ENCODE results near the gene TIMM17B.
"Not testable (repeated sequence)": the region's sequence is repeated elsewhere in the genome, so short reads cannot be mapped to it uniquely, and the experiment has no call there.

Gene TIMM17B

GRCh38 chrX:48897157-48897624, 377 bp downstream of the TIMM17B start:
- in situ Hi-C loops (cut with HindIII; ENCODE audit: low sequenced_read_pairs), result no loop called here

- in situ Hi-C loops (cut with HindIII; ENCODE audit: low sequenced_read_pairs), result no loop called here
Measured at GRCh38 chrX:48896611-48897011, 957 bp downstream of the TIMM17B start.

GRCh38 chrX:48894891-48895290, 2.7 kb downstream of the TIMM17B start:
- in situ Hi-C loops (cut with HindIII; ENCODE audit: low sequenced_read_pairs), result no loop called here

GRCh38 chrX:48893556-48894348, 3.8 kb downstream of the TIMM17B start:
- in situ Hi-C loops (cut with HindIII; ENCODE audit: low sequenced_read_pairs), result no loop called here

- in situ Hi-C loops (cut with HindIII; ENCODE audit: low sequenced_read_pairs), result no loop called here
Measured at GRCh38 chrX:48892896-48893295, 4.7 kb downstream of the TIMM17B start.

GRCh38 chrX:48891402-48892288, 5.9 kb downstream of the TIMM17B start:
- in situ Hi-C loops (cut with HindIII; ENCODE audit: low sequenced_read_pairs), result no loop called here

DNA sequence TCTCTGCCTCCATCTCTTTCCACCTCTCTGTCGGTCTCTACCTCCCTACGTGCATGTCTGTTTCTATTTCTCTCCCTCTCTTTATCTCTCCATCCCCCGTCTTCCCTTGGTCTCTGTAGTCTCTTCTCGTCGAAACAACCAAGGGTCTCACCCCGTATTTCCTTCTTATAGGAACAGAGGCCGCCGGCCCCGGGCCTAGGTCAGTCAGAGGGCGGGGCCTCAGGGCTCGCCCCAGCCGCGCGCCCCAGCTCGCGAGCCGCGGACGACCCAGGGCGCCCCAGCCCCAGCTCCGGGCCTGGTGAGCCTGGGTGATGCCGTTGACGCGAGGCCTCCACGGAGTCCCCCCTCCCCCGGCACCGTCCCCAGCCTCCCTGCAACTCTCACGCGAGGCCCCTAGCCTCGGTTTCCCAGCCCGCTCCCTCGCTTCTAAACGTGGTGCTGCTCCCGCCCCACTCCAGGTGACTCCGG, 6.6 kb downstream of the TIMM17B start:
- in situ Hi-C loops (cut with HindIII; ENCODE audit: low sequenced_read_pairs), result no loop called here

GRCh38 chrX:48890296-48890925, 7.2 kb downstream of the TIMM17B start:
- in situ Hi-C loops (cut with HindIII; ENCODE audit: low sequenced_read_pairs), result no loop called here

- in situ Hi-C loops (cut with HindIII; ENCODE audit: low sequenced_read_pairs), result not testable (repeated sequence)
Measured at GRCh38 chrX:48886586-48886985, 11.0 kb downstream of the TIMM17B start.

DNA sequence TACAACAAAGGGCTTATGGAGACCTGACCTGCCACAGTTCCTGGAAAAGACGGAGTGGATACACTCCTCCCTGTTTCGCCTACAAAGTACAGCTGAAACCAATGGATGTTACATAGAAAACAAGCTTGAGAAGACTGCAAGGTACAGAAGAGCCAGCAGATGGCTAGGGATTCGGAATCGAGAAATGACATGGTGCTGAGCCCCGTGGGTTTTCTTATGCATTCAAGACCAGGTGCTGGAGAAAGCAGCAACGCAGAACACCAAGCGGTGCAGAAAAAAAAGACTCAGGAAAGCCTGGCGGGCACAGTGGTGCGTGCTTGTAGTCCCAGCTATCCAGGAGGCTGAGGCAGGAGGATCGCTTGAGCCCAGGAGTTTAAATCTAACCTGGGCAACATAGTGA, 13.8 kb downstream of the TIMM17B start:
- in situ Hi-C loops (cut with HindIII; ENCODE audit: low sequenced_read_pairs), result no loop called here

GRCh38 chrX:48876944-48877343, 20.6 kb downstream of the TIMM17B start:
- in situ Hi-C loops (cut with HindIII; ENCODE audit: low sequenced_read_pairs), result not testable (repeated sequence)

DNA sequence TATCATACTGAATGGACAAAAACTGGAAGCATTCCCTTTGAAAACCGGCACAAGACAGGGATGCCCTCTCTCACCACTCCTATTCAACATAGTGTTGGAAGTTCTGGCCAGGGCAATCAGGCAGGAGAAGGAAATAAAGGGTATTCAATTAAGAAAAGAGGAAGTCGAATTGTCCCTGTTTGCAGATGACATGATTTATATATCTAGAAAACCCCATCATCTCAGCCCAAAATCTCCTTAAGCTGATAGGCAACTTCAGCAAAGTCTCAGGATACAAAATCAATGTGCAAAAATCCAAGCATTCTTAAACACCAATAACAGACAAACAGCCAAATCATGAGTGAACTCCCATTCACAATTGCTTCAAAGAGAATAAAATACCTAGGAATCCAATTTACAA, 25.6 kb downstream of the TIMM17B start:
- in situ Hi-C loops (cut with HindIII; ENCODE audit: low sequenced_read_pairs), result not testable (repeated sequence)

DNA sequence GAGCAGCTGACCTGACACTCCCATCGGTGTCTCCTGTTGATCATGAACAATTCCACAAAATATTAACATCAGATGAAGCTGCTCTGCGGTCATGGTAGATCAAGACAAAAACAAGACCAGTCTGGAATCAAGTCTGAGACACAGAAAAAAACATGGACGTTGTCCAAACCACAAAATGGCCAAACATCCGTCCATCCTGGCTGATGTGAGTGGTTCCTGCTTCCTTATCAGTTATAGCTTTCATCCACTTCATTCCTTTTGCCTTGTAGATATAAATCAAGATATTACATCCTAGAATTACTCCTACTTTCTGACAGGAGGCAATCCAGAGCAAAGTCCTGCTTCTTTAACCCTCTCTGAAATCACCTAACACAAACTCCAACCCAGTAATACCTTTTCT, 33.4 kb downstream of the TIMM17B start:
- in situ Hi-C loops (cut with HindIII; ENCODE audit: low sequenced_read_pairs), result no loop called here

DNA sequence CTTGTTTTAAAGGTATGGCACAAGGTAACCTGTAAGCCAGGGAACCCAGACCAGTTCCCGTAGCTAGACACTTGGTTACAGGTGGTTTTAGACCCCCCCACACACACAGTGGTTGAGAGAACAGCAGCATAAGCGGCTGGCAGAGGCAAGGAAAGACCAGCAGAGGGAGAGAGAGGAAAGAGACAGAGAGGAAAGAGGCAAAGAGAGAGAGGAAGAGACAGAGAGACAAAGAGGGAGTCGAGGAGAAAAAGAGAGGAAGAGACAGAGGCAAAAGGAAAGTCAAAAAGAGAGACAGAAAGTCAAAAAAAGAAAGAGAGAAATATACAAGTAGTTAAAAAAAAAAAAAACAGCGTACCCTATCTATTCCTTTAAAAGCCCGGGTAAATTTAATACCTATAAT, 42.7 kb downstream of the TIMM17B start:
- in situ Hi-C loops (cut with HindIII; ENCODE audit: low sequenced_read_pairs), result no loop called here

DNA sequence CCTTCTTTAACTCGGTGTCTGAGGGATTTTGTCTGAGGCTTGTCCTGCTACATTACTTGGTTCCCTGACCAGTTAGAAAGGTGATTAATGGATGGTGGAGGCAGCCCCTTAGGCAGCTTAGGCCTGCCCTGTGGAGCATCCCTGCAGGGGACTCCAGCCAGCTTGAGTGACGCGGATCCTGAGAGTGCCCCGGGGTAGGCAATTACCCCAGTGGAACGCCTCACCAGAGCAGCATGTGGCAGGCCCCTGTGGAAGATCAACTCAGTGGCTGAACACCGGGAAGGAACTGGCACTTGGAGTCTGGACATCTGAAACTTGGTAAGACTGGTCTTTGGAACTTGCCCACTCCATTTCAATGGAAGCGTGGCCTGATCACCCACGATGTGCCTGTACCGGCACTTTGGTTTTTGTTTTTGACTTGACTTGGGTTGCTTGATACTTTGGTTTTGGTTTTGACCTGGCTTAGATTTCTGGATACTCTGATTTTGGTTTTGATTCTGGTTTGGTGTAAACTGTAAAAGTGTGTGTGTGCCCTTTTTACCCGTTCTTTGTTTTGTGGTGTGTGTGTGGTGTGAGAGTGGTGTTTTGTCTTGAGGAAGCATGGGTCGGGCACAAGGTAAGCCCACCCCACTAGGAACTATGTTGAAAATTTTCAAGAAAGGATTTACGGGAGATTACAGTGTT, 43.3 kb downstream of the TIMM17B start:
- in situ Hi-C loops (cut with HindIII; ENCODE audit: low sequenced_read_pairs), result not testable (repeated sequence)

DNA sequence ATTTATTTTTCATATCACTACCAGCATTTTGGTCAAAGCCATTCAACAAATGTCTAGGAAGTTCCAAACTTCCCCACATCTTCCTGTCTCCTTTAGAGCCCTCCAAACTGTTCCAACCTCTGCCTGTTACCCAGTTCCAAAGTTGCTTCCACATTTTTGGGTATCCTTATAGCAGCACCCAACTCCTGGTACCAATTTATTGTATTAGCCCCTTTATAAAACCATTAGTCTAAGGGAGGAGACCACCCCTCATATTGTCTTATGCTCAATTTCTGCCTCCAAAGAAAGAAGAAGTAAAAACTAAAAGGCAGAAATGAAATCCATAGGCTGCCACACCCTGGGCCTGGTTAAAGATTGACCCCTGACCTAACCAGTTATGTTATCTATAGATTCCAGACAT, 44.1 kb downstream of the TIMM17B start:
- in situ Hi-C loops (cut with HindIII; ENCODE audit: low sequenced_read_pairs), result not testable (repeated sequence)

DNA sequence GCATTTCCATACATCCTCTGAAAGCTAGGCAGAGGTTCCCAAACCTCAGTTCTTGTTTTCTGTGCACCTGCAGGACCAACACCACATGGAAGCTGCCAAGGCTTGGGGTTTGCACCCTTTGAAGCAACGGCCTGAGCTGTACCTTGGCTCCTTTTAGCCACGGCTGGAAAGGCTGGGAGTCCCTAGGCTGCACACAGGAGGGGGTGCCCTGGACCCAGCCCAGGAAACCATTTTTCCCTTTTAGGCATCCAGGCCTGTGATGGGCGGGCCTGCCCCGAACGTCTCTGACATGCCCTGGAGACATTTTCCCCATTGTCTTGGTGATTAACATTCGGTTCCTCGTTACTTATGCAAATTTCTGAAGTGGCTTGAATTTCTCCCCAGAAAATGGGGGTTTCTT, 44.7 kb downstream of the TIMM17B start:
- in situ Hi-C loops (cut with HindIII; ENCODE audit: low sequenced_read_pairs), result no loop called here

DNA sequence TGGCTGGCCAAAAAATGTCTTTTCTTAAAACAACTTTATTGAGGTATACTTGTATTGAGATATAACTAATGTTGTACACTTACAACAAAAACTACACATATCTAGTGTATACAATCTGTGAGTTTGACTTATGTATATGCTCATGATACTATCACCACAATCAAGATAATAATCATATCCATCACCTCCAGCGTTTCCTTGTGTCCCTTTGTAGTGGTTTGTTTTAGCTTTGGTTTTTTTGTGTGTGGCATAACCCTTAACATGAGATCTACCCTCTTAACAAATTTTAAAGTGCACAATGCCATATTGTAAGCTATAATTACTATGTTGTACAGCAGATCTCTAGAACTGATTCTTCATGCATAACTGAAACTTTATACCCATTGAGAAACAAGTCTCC, 48.7 kb downstream of the TIMM17B start:
- in situ Hi-C loops (cut with HindIII; ENCODE audit: low sequenced_read_pairs), result no loop called here

All from endothelial cell of hepatic sinusoid (primary cell).